HUDEP-2 (cell line): ENCODE data around the gene CADM1.
A peak's percentile ranks its signal among the peaks of the same experiment; 100 is the strongest.

ENCODE experiments used
- DNase-seq, 76 experiments: peaks; one replicate each; lab custom pipeline; 2025; ENCODE audit not compliant: unreplicated experiment in 76 of 76; lab: John Stamatoyannopoulos, UW

Gene CADM1

DNA sequence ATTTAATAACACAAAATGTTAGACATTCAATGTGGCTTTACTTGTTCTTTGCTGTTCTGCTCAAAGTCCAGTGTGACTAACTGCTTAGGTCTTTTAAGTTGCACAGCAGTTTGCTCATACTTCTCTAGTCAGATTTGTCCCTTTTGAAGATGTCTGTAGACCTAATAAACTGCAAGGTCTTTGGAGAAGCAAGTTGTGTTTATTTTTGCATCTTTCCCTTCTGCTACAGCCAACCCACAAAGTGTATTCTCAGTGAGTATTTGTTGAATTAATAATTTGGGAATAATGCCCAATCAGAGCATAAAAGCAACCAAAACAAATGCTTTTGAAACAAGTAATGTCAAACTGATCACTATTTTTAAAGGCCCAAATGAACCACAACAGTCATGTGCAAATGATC is 312.5 kb downstream of the CADM1 start:
- DNase-seq: no peak

DNA sequence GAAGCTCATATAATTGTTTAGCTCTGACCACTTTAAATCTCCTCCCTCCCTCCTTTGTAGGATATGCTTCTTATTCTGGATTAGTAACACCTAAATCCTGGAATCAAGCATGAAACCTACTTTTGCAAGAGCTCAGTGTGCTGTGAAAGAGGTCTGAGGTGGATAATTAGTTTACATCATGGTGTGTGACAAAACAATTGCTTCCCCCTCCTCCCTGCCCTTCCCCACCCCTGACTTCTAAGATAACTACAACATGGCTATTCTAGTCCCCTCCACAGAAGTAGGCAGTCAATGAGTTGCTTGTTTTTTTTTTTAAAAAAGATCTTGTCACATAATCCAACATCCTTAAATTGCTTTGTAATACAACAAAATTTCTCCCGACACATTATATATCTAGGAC is 314.0 kb downstream of the CADM1 start:
- no peak for DNase-seq

DNA sequence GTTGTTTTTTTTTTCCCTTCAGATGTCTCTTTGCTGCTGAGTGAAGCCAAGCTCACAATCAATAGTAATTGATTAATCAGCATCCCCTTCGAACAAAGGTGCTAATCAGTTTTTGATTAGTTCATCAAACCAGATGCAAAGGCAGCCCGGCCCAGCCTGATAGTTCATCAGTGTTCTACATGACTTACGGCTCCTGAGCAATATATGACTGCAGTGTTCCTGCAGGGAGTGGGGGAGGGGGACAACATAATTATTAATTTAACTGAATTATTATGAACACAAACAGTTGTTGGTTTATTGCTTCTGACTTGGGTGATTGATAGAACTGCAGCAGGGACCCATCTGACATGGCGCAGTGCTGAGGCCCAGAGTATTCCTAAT is 315.3 kb downstream of the CADM1 start:
- no peak for DNase-seq

DNA sequence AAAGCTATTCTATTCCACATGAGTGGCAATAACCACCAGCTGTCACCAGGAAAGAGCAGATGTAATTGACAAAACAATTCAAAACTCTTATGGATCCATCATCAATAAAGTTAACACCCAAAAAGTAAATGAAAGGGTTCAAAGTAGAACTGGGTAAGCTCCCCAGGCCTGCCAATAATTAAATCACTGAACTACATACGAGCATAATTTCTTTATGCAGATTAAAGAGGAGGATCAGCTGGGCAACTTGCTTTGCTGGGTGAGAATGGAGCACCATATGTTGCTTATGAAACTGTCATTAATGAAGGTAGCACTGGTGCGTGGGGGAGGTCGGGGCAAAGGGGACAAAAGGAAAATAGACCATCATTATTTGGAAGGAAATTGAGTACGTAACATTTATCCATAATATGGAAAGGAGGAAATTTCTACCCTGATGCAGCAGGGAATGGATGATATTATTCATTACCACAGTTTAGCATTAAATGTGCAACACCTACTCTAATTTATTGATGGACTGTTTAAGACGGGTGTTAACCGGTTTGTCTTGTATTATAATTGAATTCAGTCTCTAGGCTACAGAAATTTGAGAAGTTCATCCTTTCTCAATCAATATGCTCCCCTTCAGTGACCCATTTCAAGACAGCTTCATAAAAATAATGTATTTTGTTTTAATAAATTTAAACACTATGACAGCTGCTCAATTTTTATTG is 315.9 kb downstream of the CADM1 start:
- no peak for DNase-seq

DNA sequence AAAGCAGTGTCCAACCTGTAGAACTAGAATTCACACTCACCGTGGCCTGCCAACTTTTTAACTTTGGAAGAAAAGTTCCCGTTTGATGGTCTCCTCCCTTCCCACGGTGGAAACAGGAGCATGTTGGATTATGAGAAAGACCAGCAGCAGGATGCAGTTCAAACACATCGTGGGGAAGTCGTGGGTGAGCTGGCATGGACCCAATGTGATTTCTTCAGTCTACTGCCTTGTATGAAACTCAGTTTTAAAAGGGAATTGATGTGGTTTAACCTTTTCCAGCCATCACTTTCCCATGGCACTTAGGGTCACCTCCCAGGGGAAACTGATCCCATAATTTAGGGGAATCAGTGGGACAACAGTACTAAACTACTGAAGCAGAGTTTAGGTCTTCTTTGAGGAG is 318.3 kb downstream of the CADM1 start:
- DNase-seq: no peak

DNA sequence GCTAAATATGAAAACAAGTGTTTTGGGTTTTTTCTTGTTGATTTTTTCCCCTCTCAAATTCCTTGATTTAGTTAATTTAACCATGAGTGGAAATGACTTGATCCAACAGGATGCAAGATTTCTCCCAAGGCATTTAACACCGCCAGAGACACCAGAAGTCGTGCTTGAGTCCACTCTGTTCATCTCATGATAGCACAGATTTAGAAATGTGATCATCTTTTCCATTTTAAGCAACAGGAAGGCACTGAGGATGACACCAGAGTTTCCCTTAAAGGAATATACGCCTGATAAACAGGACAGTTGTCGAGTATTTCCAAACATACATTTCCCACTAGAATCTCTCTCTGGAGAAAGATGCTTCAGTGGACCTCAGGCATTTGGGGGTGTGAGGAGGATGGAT is 318.7 kb downstream of the CADM1 start:
- no peak for DNase-seq

DNA sequence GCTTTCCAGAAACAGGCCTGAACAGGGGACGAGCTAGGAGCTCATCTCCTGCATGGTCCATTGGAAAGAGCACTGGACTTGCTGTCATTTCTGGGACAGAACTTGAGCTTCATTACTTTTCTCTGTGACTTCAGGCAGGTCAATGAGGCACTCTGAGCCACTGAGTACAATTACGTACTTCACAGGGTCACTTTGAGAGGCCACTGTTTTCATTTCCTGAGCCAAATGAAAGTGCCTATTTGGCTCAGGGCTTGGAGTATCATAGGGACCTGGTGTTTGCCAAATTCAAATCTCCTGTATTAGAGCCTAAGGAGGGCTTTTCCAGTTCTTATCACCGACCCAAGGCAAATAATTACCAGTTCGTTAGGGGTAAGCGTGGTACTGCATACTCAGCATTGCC is 319.3 kb downstream of the CADM1 start:
- DNase-seq: no peak

DNA sequence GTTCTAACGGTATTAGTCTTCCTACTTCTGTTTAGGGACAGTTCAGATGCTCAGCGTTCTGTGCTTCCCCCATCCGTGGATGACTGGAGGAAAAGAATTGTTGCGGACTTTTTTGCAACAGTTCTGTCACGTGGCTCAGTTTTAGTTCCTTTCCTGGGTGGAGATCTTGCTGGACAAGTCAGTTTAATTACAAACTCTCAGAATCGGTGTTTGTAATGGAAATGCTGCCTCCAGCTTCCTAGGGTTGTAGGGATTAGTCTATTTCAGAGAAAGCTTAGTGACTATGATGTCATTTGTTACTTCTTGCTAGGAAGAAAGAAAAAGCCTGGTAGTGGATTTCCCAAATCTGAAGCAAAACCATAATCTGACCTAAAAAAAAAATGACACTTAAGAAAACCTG is 320.4 kb downstream of the CADM1 start:
- DNase-seq: no peak

DNA sequence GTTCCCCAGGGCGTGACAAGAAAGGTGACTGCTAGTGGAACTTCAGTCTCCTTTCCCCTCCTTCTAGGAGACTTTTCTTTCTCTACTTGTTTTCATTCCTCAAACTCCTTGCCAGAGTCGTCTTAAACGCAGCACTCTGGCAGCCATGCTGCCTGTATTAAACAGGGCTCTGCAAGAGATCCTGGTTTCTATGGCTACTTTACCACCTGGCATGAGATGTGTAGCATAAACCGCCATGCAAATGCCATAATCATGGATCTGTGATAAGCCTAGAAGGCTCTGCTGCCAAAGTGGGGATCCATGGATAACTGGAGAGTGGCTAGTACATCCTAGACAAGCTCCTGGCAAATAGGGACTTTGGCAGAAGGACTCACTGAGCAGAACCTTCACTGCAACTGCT is 321.1 kb downstream of the CADM1 start:
- DNase-seq: no peak

DNA sequence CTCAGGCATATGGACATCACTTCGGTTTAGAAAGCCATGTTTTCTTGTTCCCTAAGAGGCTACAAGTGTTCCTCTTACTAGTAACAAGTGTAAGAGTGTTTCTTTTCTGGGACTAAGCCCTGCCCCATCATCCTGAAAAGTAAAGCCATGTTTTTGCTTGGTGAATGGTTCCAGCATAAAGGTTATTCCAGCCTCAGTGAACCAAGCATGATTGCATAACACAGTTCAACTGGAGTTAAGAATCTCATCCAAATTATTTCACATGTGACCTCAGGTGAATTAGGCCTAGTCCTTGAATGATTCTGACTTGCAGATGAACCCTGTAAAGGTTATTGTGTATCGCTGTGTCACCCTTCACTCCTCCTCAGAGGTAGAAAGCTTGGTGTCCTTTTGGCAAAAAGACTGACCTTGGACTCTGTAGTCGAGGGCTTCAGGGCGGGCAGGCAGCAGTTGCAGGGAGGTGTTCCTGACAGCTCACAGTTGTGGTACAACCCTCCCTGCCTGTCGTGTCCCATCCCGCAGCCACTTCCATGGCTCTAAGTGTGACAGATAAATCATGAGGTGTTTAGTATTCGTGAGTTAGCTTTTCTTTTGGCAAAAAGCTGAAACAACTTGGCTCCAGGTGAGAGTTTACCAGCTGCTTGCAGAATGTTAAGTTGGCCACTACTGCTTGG is 321.8 kb downstream of the CADM1 start:
- DNase-seq: no peak

DNA sequence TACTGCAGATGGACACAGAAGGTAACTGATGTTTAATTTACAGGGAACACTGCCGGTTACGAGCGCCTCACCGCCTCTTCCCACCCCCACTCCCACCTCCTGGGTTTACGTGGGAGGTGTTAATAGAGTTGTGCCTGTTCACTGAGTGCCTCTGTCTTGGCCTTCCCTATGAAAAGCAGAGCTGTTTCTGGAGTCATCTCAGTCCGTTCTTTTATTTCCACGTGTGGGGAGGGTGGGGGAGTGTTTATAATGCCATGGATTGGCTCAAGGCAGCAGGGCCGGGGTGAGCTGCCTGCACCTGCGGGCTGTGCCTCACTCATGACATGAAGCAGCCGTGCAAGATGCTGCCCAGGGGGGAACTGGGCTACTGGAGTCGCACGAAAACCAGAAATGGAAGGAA is 322.7 kb downstream of the CADM1 start:
- no peak for DNase-seq

DNA sequence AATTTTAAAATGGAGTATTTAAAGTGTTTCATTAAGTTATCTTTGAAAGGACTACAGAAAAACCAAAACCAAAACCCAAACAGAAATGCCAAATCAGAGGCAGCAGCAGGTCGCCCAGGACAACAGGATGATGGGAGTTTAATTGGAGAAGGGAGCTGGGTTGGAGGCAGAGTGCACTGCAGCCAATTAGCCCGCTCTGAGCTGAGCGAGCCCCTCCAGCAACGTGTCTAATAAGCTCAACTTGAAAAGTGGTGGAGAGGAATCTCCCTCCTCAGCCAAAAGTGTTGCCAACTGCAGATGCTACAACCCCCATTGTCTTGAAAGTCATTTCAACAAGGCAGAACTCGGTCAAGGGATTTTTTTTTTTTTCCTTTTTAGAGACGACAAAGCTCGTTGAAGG is 323.9 kb downstream of the CADM1 start:
- no peak for DNase-seq

DNA sequence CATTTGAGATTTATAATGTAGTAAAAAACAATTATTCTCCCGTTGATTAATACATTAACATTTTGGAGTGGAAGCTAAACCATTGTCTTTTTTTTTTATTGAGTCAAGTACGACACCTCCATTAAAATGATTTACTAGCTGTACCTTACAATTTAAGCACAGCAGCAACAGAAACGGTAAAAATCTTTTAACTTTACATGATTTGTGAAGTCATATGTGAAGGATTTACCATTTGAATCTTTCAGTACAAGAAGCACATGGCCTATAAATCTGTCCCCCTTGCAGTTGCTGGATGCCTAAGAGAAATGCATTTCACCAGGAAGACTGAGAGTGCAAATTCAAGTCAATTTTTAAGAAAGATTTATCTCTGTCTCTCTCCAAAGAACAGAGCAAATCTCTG is 324.6 kb downstream of the CADM1 start:
- DNase-seq: no peak

DNA sequence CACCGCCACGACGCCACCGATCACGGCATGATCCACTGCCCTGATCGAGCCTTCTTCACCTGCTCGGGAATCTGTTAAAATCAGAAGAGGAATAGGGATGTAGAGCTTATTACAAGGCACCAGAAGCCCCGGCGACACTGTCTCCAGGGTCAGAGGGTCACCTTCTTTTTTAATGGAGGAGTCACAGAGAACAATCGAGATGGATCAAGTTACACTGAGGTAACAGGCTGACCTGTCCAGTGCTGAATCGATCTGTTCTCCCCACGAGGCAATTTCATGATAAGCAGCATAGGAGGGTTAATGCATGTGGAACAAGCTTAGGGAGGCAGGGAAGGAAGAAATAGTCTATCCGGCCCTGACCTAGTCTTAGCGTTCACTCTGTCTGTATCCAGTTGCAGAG is 325.5 kb downstream of the CADM1 start:
- no peak for DNase-seq

DNA sequence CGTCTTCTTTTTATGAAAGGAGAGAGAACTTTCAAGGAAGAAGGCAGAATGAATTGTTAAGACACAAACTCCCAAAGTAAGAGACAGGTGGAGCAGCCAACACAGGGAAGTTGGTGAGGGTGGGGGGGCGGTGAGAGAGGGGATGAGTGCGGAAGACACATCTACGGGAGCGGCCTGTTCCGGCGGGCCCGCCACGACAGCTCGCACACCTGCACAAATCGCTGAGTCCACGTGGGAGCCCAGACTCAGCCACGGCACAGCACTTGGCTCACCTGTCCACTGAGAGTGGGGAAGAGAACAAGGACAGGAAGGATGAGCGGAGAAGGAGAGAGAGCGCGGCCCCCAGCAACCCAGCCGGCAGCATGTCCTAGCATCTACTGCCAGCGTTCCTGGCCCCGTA is 331.1 kb downstream of the CADM1 start:
- no peak for DNase-seq

DNA sequence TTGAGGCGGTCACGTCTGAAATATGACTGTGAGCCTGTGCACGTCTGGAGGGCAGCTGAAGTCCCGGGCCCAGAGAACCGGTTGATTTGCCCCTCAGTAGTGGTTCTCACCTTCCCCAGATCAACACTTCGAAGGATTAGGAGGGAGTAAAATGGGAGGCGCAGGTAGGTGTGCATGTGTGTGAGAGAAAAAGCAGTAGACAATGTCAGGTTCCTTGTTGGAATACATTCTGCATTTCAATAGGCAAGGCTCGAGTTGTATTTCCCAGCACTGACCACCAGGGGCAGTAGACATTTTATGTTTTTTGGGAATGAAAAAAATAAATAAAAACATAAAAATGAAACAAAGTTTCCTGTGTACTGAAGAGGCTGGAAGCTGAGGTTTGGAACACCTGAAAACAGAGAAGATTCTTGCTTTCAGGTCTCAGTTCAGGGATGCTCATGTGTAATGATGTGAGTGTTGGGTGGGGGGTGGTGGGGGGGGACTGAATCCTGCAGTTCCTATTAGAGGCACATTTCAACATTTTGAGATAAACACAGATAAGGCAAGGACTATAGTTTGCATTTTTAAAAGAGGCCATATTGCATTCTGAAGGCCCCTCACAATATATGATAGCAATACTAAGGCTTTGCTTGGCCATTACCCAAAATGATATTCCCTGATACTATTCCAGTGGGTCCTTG is 333.9 kb downstream of the CADM1 start:
- DNase-seq: peak in 12 of 76 experiments; percentile 1 to 37 (median 4)

DNA sequence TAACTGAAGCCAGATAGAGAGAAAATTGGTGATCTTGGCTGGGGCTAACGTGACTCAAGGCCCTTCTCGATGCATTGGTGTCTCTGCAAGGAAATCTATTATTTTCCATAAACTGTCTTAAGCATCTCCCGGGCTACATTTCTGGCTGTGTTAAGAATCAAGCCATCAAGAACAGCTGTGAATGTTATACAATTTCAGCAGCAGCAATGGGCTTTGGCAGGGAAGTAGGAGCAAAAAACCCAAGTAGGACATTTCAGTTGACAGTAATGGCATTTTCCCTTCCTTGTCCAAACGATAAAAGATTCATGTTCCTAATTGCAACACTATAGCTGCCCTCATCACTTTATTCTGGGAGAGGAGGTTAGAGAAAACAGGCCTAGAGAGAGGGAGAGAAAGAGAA is 335.0 kb downstream of the CADM1 start:
- DNase-seq: no peak

DNA sequence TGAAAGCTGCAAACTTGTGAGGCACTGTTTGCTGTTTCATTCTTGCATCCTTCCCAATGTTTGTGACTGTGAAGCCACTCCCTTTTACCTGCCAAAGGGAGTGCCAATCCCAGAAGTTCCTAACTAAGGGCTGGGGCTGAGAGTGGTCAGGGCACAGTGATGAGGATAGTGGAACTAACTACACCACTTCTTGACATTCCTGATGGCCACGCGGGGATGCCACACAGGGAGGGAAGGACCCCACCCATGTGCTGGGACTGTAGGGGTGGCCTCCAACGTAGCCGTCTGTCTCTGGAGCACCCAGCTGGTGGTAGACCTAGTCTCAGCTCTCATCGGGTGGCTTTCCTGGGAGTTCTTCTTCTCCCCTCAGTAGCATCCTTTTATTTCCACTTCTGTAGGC is 335.5 kb downstream of the CADM1 start:
- no peak for DNase-seq

DNA sequence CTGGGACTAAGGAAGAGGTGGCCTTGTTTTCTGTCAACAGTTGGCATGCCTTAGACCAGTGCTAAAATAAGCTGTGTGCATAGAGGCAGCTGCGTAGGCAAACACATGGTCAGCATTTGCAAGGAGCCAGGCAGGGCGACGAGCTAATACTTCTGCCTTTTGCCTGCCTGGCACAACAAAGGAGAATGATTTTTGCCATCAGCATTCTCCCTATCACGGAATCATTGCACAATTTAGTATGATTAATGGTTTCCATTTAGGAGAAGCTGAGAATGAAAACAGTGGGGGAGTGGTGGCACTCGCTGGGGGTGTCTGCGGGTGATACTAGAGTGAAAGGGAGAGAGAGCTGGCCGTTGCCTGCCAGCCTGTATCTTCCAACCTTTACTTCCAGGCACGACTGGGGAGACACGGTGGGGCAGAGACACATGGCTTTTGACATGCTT is 336.0 kb downstream of the CADM1 start:
- no peak for DNase-seq

DNA sequence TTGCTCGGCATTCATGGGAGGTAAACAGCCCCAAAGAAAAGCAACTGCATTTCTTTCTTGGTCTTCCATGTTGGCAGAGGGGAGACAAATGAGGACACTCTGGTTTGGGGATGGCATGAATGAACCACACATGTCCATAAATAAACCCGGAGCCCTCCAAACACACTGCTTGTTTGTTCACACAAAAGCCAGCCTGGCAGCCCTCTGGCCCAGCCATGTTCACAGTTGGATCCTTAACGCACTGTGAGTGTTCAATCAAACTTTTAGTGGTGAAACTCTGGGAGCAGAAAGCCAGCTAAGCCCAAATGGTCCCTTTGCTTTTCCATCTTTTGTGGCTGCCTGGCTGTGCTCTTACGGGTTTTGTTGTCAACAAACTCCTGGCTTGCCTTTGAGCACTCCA is 336.8 kb downstream of the CADM1 start:
- no peak for DNase-seq

DNA sequence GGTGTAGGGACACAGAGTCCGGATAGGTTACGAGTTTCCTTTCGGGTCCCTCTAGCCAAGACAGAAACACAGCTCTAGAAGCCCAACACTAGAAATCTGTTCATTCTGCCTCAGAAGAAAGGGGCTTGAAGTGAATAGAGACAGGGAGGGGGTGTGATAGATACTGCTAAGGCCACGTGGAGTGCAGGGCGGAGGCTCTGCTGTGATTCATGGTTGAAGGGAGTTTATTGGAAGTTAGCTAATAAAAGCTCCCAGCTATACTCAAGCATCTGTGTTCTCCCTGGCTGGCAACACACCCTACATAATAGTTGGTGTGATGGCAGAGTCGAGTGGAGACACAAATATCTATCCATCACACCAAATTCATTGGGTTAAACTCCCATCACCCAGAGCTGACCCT is 337.4 kb downstream of the CADM1 start:
- DNase-seq: no peak

DNA sequence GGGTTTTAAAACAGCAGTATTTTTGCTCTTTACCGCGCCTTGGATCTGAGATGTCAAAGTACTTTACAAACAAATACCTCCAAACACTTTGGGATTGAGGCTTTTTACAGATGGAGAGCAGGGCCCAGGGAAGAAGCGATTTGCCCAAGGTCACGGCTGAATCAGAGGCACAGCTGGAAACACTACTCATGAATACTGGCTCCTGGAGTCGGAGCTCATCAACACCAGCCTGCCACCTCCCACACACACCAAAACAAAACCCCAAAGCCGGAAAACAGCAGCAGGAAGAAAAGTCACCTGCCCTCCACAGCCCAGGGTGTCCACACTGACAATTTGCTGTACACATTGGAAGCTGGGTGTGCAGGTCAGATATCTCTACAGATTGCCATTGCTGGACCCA is 339.4 kb downstream of the CADM1 start:
- DNase-seq: no peak
